HG02798 (cell line): ENCODE measurements around the gene IGSF8.

Experiments
- ATAC-seq: cut with Tn5 transposase; IDR thresholded peaks from one replicate; pipeline ENCODE4 v1.9.1; 2021; ENCODE audit warnings: mild to moderate bottlenecking; ENCODE audit not compliant: unreplicated experiment, poor library complexity

The IGSF8 gene

GRCh38 chr1:160092366-160093068 is 5.9 kb downstream of the IGSF8 start:
- ATAC-seq = no peak

GRCh38 chr1:160091666-160092223 is 6.7 kb downstream of the IGSF8 start:
- no peak for ATAC-seq

GRCh38 chr1:160090760-160091159 is 7.7 kb downstream of the IGSF8 start:
- ATAC-seq = no peak

- no peak for ATAC-seq
Measured at GRCh38 chr1:160089883-160090282, 8.5 kb downstream of the IGSF8 start.

GRCh38 chr1:160087118-160087662 is 11.2 kb downstream of the IGSF8 start:
- ATAC-seq = no peak

- no peak for ATAC-seq
Measured at GRCh38 chr1:160086456-160086892, 11.9 kb downstream of the IGSF8 start.

- no peak for ATAC-seq
Measured at GRCh38 chr1:160085686-160086455, 12.5 kb downstream of the IGSF8 start.

- no peak for ATAC-seq
Measured at GRCh38 chr1:160084771-160085321, 13.6 kb downstream of the IGSF8 start.

GRCh38 chr1:160083968-160084770 is 14.2 kb downstream of the IGSF8 start:
- ATAC-seq = peak; percentile 73

GRCh38 chr1:160082926-160083325 is 15.5 kb downstream of the IGSF8 start:
- no peak for ATAC-seq

- ATAC-seq = no peak
Measured at GRCh38 chr1:160082487-160082886, 15.9 kb downstream of the IGSF8 start.

GRCh38 chr1:160081261-160081936 is 17.0 kb downstream of the IGSF8 start, which contains the start of gene KCNJ9:
Gene KCNJ9 (plus strand): TSS chr1:160081538. CDS start chr1:160084031, 2,493 bp downstream.
- ATAC-seq = no peak

GRCh38 chr1:160080381-160081100 is 17.9 kb downstream of the IGSF8 start:
- no peak for ATAC-seq

- ATAC-seq = no peak
Measured at GRCh38 chr1:160079448-160079847, 19.0 kb downstream of the IGSF8 start.

GRCh38 chr1:160078512-160079195 is 19.8 kb downstream of the IGSF8 start:
- no peak for ATAC-seq

- ATAC-seq = no peak
Measured at GRCh38 chr1:160077486-160077885, 20.9 kb downstream of the IGSF8 start.

- no peak for ATAC-seq
Measured at GRCh38 chr1:160076295-160076694, 22.1 kb downstream of the IGSF8 start.

GRCh38 chr1:160075836-160076235 is 22.6 kb downstream of the IGSF8 start:
- ATAC-seq = no peak
